ENCODE results near the gene CELSR1.

GRCh38 chr22:46561435-46561905 is 24.1 kb upstream of the CELSR1 start:
- TF ChIP-seq EP300 (IDR thresholded peaks at IDR 0.05) = no peak
- TF ChIP-seq, protein P1, sequence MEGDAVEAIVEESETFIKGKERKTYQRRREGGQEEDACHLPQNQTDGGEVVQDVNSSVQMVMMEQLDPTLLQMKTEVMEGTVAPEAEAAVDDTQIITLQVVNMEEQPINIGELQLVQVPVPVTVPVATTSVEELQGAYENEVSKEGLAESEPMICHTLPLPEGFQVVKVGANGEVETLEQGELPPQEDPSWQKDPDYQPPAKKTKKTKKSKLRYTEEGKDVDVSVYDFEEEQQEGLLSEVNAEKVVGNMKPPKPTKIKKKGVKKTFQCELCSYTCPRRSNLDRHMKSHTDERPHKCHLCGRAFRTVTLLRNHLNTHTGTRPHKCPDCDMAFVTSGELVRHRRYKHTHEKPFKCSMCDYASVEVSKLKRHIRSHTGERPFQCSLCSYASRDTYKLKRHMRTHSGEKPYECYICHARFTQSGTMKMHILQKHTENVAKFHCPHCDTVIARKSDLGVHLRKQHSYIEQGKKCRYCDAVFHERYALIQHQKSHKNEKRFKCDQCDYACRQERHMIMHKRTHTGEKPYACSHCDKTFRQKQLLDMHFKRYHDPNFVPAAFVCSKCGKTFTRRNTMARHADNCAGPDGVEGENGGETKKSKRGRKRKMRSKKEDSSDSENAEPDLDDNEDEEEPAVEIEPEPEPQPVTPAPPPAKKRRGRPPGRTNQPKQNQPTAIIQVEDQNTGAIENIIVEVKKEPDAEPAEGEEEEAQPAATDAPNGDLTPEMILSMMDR (IDR thresholded peaks at IDR 0.05) = no peak

Data from ovary (tissue), 3 donors.